Left lung (tissue), 10 donors: Measurements from ENCODE around the gene ADGRG6. TPM values are rescaled to one million over a fixed set of nuclear protein-coding genes. Genes with fewer than 3 reads are reported as not detected.

Experiments
- ATAC-seq: fragments of 200-7000 bp; cut with Tn5 transposase; one replicate; pipeline ENCODE4 v1.9.1; 2020; ENCODE audit warnings: moderate library complexity
- DNase-seq, 4 donors: peaks; one replicate each; pipeline ENCODE4 v3.0.0-alpha.2; 2013 to 2020
- H3K27ac ChIP-seq, 2 donors: fragments of 200-600 bp; sonication (generic) in 1 of 2; one replicate each; pipeline versions ENCODE4 v1.5.0 to v1.8.0; 2020 to 2021
- H3K27me3 ChIP-seq, 2 donors: fragments of 200-600 bp; sonication (generic) in 1 of 2; one replicate each; pipeline versions ENCODE4 v1.5.0 to v1.8.0; 2020 to 2021
- H3K36me3 ChIP-seq, 2 donors: fragments of 200-600 bp; sonication (generic) in 1 of 2; one replicate each; pipeline versions ENCODE4 v1.5.0 to v1.8.0; 2020 to 2021
- H3K4me1 ChIP-seq, 2 donors: fragments of 200-600 bp; one replicate each; pipeline ENCODE4 v1.8.0; 2021
- H3K4me3 ChIP-seq, 2 donors: fragments of 200-600 bp; sonication (generic) in 1 of 2; one replicate each; pipeline versions ENCODE4 v1.5.0 to v1.8.0; 2020 to 2021; ENCODE audit warnings: mild to moderate bottlenecking in 1 of 2
- H3K9me3 ChIP-seq, 2 donors: fragments of 200-600 bp; sonication (generic) in 1 of 2; one replicate each; pipeline versions ENCODE4 v1.5.0 to v1.8.0; 2020 to 2021
- intact Hi-C, 2 donors: fragments of 100-400 bp; cut with DNase I; formaldehyde crosslinking; loops; one replicate each; pipeline versions ENCODE4 v1.11.2 to v1.14.2; 2022
- polyA plus RNA-seq, 6 donors: library from polyadenylated mRNA; unstranded; fragments of 120-200 nt; gene quantifications; one replicate each; pipeline ENCODE4 v1.2.1, GENCODE V29; 2013; ENCODE audit not compliant: insufficient read length in 6 of 6
- total RNA-seq, 2 donors: library from RNA; stranded (reverse); fragmentation: NEBNext Ultra II Directional; extraction: Animal tissue kit (Norgen Biotek cat#: 25700); gene quantifications; one replicate each; pipeline ENCODE4 v1.2.1, GENCODE V29; 2021
- TF ChIP-seq, protein P1 (sequence below), 2 donors: fragments of 200-600 bp; sonication (generic) in 1 of 2; IDR thresholded peaks; one replicate each; pipeline versions ENCODE4 v1.5.0 to v1.8.0; 2021; ENCODE audit warnings: antibody characterized with exemption in 2 of 2
- donor health status: DM: no; HTN: yes; CAD: no.
- donor health status: DM: no; HTN: no; CAD: no.

Gene ADGRG6
- total and polyA plus RNA-seq, 8 donors = 34.2 to 160 (median 137) TPM

- Histone ChIP-seq H3K4me1 (no peaks in the 10 kb centered on the region), H3K9me3 (no peaks in the 10 kb centered on the region), H3K36me3 (no peaks in the 10 kb centered on the region), H3K27ac (no peak overlapping the region), H3K4me3 (no peak overlapping the region), H3K27me3 (no peaks in the 10 kb centered on the region)
- TF ChIP-seq, protein P1, sequence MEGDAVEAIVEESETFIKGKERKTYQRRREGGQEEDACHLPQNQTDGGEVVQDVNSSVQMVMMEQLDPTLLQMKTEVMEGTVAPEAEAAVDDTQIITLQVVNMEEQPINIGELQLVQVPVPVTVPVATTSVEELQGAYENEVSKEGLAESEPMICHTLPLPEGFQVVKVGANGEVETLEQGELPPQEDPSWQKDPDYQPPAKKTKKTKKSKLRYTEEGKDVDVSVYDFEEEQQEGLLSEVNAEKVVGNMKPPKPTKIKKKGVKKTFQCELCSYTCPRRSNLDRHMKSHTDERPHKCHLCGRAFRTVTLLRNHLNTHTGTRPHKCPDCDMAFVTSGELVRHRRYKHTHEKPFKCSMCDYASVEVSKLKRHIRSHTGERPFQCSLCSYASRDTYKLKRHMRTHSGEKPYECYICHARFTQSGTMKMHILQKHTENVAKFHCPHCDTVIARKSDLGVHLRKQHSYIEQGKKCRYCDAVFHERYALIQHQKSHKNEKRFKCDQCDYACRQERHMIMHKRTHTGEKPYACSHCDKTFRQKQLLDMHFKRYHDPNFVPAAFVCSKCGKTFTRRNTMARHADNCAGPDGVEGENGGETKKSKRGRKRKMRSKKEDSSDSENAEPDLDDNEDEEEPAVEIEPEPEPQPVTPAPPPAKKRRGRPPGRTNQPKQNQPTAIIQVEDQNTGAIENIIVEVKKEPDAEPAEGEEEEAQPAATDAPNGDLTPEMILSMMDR (IDR thresholded peaks at IDR 0.05) = no peak
- no peak for DNase-seq
- intact Hi-C loops = no loop called here
- ATAC-seq = no peak
Observed at GRCh38 chr6:142329486-142330113, 27.8 kb downstream of the ADGRG6 start.

DNA sequence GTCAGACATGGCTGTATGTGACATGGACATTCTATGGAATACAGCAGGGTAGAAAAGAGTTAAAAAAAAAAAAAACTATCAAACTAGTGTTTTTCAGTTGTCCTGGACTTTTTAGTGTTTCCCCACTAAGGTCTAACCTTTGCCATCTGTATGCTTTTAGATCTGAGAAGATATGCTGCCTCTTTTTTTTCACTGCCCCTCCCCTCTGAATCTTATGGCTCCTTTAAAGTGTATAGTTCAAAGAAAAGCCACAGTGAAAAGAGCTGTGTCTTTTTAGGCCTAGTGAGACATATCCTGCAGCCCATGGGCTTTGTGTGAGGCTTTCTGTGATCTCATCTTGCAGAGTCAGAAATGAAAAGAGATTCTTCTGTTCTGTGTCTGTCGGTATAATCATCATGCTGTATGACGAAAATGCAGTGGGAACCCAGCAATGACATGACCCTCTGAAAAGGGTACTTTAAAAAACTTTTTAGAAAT lies 29.3 kb downstream of the ADGRG6 start:
- Histone ChIP-seq H3K4me1 (no peaks in the 10 kb centered on the region), H3K9me3 (no peaks in the 10 kb centered on the region), H3K4me3 (no peak overlapping the region), H3K27ac (no peak overlapping the region), H3K36me3 (no peaks in the 10 kb centered on the region), H3K27me3 (no peaks in the 10 kb centered on the region)
- TF ChIP-seq, protein P1 (IDR thresholded peaks at IDR 0.05) = no peak
- intact Hi-C loops = no loop called here
- DNase-seq (no peak), ATAC-seq (no peak)

- no peak overlapping the region for H3K4me3 ChIP-seq
- no peaks in the 10 kb centered on the region for H3K4me1 ChIP-seq
- intact Hi-C loops = no loop called here
Observed at GRCh38 chr6:142331601-142332000, 29.8 kb downstream of the ADGRG6 start.

DNA sequence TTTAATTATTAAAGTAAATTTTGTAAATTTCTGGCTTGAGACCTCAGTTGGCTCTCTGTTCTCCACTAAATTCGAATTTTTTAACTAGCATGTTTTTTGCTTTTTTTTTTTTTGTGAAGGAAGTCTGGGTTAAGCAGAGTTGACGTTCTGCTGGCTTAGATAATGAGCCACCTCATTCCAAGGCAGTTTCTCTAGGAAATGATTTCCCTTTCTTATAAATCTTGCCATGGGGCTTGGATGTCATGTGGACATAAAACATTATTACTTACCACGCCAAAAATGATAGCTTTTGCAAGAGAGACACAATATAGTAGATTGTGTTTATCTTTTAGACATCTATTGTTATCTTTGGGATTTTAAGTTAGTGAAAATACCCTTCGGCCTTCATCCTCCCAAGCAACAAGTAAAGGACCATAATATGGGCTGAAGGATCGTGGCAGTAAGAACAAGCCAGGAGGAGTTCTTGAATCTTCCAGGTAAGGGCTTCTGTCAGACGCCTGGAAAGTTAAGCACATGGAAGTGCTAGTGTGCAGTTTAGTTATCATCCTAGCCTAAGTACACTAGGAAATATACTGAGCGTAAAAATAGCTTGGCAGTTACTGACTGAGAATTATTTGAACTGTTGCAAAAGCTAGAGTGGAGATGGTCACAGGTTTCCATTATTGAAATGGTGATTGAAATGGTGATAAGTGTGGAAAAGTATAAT lies 30.7 kb downstream of the ADGRG6 start:
- H3K4me3 ChIP-seq = no peak overlapping the region
- no peaks in the 10 kb centered on the region for H3K27me3 ChIP-seq
- no peaks in the 10 kb centered on the region for H3K9me3 ChIP-seq
- H3K36me3 ChIP-seq = no peaks in the 10 kb centered on the region
- DNase-seq (peak in 1 of 4 donors; percentile 75), ATAC-seq (no peak)
- TF ChIP-seq, protein P1 (IDR thresholded peaks at IDR 0.05) = no peak
- no peaks in the 10 kb centered on the region for H3K4me1 ChIP-seq
- no peak overlapping the region for H3K27ac ChIP-seq
- intact Hi-C loops = no loop called here

More at GRCh38 chr6:142331601-142332000, 29.8 kb downstream of the ADGRG6 start:
- no peaks in the 10 kb centered on the region for H3K27me3 ChIP-seq
- H3K27ac ChIP-seq = no peak overlapping the region
- TF ChIP-seq, protein P1 (IDR thresholded peaks at IDR 0.05) = no peak
- no peaks in the 10 kb centered on the region for H3K9me3 ChIP-seq
- H3K36me3 ChIP-seq = no peaks in the 10 kb centered on the region
- no peak for DNase-seq
- no peak for ATAC-seq

DNA sequence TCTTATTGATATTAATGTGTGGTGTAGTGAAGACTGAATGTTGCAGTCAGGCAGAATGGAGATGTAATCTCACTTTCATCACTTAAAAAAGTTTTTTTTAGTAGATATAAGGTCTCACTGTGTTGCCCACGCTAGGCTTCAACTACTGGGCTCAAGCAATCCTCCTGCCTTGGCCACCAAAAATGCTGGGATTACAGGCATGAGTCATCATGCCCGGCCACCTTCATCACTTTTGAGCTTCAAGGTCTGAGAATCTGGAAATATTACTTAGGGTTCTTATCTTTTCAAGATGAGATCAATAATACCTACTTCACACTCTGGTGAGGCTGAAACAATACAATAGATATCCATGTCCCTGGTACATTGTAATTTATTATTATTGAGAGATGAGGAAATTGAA lies 31.6 kb downstream of the ADGRG6 start:
- no peak overlapping the region for H3K4me3 ChIP-seq
- H3K36me3 ChIP-seq = no peaks in the 10 kb centered on the region
- DNase-seq (no peak), ATAC-seq (no peak)
- no peaks in the 10 kb centered on the region for H3K27me3 ChIP-seq
- H3K4me1 ChIP-seq = no peaks in the 10 kb centered on the region
- TF ChIP-seq, protein P1 (IDR thresholded peaks at IDR 0.05) = no peak
- intact Hi-C loops = no loop called here
- H3K9me3 ChIP-seq = no peaks in the 10 kb centered on the region
- no peak overlapping the region for H3K27ac ChIP-seq
